ENCODE data around the gene CEP57L1.
"Not testable (repeated sequence)": the region's sequence is repeated elsewhere in the genome, so short reads cannot be mapped to it uniquely, and the experiment has no call there.

Gene CEP57L1

DNA sequence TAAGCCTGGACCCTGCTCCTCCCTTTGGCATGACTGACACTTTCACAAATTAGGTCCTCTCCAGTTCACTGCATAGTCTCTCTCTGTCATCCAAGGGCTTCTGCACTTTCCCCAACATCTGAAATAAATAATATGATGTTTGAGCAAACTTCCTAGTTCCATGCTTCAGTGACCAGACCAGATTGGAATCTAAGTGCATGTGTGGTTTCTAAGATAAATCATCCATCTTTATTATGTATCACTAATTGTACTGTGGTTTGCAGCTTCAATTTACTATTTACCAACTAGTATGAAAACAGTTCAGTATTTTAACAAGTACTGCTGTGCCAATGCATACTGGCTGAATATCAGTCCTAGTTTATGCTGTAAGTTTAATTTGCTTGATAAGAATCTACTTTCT is 19.4 kb upstream of the CEP57L1 start:
- DNase-seq = no peak

DNA sequence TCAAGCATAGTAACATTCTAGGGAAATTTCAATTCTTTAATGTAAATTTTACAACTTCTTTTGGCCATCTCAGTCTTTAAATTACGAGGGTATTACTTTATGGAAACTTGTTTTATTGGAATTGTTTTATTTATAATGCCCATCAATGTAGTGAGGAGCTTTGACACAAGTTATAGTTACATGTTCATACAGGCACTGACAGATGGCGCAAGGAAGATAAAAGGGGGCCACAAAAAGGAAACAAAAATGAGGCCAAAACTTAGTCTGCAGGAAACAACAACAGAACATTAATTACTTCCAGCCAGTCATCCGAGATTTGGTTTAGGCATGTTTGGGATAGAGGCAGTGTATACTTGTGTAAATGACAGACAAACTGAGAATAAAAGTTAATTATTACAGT is 18.9 kb upstream of the CEP57L1 start:
- DNase-seq = no peak

DNA sequence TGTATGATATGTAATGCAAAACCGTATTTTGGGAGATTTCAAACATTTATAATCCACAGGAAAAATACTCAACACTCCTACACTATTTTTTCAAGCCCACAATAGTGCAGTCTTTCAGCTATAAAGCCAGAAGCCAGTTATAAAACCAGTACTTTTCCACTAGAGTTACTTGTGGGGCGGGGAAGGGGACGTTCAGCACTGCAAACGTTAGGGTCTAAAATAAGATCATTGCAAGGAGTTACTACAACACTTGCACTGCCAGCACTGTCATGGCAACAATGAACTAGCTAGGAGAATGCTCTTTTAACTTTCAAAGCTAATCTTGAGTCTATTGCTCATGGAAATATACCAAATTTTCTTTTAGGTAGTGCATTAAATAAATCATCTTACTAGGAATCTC is 15.3 kb upstream of the CEP57L1 start:
- no peak for DNase-seq

DNA sequence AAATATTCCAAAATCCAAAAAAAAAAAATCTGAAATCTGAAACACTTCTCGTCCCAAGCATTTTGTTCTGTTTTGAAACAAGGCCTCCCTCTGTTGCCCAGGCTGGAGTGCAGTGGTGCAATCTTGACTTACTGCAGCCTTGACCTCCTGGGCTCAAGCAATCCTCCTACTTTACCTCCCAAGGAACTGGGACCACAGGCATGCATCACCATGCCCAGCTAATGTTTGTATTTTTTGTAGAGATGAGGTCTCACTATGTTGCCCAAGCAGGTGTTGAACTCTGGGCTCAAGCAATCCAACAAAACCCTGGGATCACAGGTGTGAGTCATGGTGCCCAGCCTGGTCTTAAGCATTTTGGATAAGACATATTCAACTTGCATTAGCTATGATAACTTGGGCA is 14.3 kb upstream of the CEP57L1 start:
- no peak for DNase-seq

- DNase-seq = no peak
Observed at GRCh38 chr6:109081516-109082187, 13.7 kb upstream of the CEP57L1 start.

GRCh38 chr6:109082188-109082577 is 13.1 kb upstream of the CEP57L1 start:
- no peak for DNase-seq

- no peak for DNase-seq
Observed at GRCh38 chr6:109083657-109084056, 11.7 kb upstream of the CEP57L1 start.

- not testable (repeated sequence) for DNase-seq
Observed at GRCh38 chr6:109084146-109084545, 11.2 kb upstream of the CEP57L1 start.

GRCh38 chr6:109087661-109088264 is 7.5 kb upstream of the CEP57L1 start:
- DNase-seq = no peak

DNA sequence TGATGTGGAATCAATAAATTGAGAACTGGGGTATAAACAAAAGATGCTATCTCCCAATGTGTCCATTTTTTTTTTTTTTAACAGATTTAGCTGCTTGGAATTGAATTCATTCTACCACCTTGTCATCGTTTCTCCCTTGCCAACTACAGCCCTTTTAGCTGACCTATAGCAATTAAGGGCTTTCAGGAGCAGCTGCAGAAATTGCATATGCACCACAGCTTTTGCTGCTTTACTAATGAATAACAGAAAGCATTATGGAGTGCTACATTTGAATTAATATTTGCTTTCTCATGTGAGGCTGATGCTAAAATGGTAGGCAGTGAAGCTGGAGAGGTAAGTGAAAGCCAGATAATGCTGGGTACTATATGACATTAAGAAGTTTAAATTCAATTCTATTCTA is 6.3 kb upstream of the CEP57L1 start:
- DNase-seq = no peak

DNA sequence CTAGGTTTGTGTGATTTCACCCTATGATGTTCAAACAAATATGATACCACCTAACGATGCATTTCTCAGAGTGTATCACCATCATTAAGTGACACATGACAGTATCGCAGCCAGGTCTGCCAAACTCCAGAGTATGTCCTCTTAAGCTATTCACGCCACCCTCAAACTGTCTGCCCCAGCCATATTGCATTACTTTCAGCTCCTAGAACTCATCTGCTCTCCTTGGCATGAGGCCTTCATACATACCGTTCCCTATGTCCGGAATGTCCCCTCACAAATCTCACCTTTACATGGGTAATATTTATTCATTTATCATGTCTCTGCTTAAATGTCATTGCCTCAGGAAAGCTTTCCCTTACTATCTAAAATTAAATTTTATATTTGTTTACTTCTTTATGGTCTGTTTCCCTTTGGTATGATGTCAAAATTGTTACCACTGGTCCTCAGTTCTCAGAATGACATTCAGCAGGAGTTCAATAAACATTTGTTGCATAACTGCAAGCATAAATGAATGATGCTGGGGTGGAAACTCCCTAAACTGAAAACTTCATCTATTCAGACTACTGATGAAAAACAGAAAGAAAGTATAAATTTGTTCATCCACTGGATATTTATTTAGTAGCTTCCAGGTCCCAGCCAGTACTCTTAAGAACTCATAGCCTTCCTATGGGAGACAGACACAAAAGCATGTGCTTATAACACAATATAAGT is 3.8 kb upstream of the CEP57L1 start:
- no peak for DNase-seq

DNA sequence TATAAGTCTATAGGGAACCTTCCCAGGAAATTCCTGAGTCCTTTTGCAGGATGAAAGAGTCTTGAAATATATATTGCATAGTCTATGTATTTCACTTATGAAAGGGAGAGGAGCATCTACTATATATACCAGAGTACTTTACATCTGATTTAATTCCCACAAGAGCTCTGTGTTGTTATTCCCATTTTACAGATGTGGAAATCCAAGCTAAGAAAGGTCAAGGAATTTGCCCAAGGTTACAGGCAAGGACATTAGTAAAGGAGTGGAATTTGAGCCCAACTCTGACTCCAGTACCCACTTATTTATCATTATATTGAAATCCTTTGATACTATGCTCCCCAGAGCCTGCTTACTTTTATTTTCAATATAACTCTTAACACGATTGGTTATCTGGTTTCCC is 3.2 kb upstream of the CEP57L1 start:
- no peak for DNase-seq

DNA sequence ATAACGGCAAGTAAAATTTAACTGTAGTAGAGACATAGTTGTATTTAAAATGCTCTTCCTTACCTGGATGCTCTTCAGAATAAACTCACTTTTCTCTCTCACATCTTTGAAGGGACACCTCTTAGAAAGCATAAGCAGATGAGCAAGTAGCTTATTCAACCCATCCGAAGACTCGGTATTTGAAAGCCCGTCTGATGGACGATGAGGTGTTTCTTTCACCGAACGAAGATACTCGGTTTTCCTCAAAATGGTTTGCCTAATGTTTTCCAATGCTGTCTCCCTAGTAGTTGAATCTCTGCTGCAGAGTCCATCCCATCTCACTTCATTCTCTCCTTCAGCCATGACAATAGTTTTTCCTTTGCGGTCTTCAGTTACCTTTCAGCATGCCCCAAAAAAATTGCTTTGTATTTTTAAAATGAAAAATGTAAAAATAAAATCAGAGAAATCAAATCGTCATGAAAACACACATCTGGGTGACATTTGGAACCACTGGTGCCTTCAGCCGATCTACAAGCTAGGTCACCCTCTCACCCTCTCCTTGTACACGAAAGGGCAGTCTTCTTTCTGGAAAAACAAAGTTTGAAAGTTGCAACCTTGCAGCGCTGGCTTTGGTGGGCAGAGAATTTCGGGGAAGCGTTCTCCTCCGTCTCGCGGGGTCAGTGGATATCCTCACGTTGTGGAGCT is 1.4 kb upstream of the CEP57L1 start:
- no peak for DNase-seq

- DNase-seq = peak; percentile 94
Observed at GRCh38 chr6:109094416-109095035, 781 bp upstream of the CEP57L1 start, which contains the start of gene SESN1. Gene SESN1 (minus strand): TSS chr6:109094846. CDS start chr6:109094073, 773 bp downstream.

GRCh38 chr6:109095835-109096084 is 453 bp downstream of the CEP57L1 start:
- no peak for DNase-seq

DNA sequence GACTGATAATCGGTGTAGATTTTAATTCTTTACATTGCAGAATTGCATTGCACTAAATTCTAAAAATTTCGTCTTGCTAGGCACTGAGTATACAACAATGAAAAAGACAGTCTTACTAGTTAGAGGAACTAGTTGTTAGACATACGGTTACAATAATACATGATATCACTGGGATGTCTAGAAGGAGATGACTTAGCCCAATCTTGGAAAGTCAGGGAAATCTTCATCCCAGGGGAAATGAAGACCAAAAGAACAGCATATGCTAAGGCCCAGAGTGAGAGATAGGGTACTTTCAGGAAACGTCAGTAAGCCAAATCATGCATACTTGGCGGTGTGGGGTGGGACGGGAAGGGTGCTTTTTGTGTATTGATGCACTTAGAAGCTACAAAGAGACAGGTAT is 901 bp downstream of the CEP57L1 start:
- DNase-seq = no peak

- DNase-seq = no peak
Observed at GRCh38 chr6:109097661-109098060, 2.4 kb downstream of the CEP57L1 start.

- DNase-seq = no peak
Observed at GRCh38 chr6:109102762-109103161, 7.5 kb downstream of the CEP57L1 start.

DNA sequence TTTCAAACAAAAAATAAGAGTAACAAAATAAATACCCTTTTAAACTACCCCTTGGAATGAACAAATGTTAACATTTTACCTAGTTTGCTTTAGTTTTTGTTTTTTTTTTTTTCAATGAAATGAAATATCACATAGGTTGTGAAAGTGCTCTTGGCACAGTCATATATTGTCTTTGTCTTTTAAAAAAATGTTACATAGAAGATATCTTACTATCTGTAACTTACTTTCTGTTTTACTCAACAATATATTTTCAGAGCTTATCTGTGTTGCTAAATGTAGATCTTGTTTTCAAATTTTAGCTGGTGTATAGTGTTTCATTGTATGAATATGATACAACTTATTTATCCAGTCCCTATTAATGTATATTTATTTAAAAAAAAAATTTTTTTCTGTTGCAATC is 8.6 kb downstream of the CEP57L1 start:
- DNase-seq = no peak

- DNase-seq = no peak
Observed at GRCh38 chr6:109104512-109104911, 9.2 kb downstream of the CEP57L1 start.

DNA sequence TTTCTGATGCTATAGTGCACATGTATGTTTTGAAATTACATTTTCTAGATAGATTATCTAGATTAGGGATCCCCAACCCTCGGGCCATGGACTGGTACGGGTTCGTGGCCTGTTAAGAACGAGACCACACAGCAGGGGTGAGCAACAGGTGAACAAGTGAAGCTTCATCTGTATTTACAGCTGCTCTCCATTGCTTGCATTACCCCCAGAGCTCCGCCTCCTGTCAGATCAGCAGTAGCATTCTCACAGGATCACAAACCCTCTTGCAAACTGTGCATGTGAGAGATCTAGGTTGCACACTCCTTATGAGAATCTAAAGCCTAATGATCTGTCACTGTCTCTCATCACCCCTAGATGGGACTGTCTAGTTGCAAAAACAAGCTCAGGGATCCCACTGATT is 10.4 kb downstream of the CEP57L1 start:
- no peak for DNase-seq

DNA sequence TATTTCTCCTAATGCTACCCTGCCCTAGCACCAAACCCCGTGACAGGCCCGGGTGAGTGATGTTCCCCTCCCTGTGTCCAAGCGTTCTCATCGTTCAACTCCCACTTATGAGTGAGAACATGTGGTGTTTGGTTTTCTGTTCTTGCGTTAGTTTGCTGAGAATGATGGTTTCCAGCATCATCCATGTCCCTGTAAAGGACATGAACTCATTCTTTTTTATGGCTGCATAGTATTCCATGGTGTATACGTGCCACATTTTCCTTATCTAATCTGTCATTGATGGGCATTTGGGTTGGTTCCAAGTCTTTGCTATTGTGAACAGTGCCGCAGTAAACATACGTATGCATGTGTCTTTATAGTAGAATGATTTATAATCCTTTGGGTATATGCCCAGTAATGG is 14.4 kb downstream of the CEP57L1 start:
- DNase-seq = not testable (repeated sequence)

- not testable (repeated sequence) for DNase-seq
Observed at GRCh38 chr6:109112663-109113062, 17.4 kb downstream of the CEP57L1 start.
